GM03348 (cell line): Measurements from ENCODE around the gene HCN2.

Source experiments
- DNase-seq: peaks from one replicate; pipeline ENCODE4 v3.0.0; 2012; ENCODE audit warnings: low spot score

HCN2 gene

GRCh38 chr19:571566-571974 is 18.1 kb upstream of the HCN2 start:
- DNase-seq = peak; percentile 45

GRCh38 chr19:572140-572742 is 17.4 kb upstream of the HCN2 start, which contains the start of gene BSG:
Gene BSG, plus strand, starts transcription at chr19:572596. Its CDS starts 39 bp downstream, at chr19:572635.
- peak; percentile 100 for DNase-seq

GRCh38 chr19:572743-573518 is 16.8 kb upstream of the HCN2 start:
- peak; percentile 83 for DNase-seq

- DNase-seq = no peak
Observed at GRCh38 chr19:573519-573825, 16.2 kb upstream of the HCN2 start.

- peak; percentile 47 for DNase-seq
Observed at GRCh38 chr19:574658-575526, 14.8 kb upstream of the HCN2 start.

GRCh38 chr19:575527-576506 is 13.9 kb upstream of the HCN2 start:
- peak; percentile 52 for DNase-seq

GRCh38 chr19:576768-577438 is 12.8 kb upstream of the HCN2 start:
- no peak for DNase-seq

GRCh38 chr19:577439-578392 is 12.0 kb upstream of the HCN2 start:
- DNase-seq = no peak

GRCh38 chr19:579111-579841 is 10.4 kb upstream of the HCN2 start:
- DNase-seq = no peak

- no peak for DNase-seq
Observed at GRCh38 chr19:579842-580155, 9.9 kb upstream of the HCN2 start.

GRCh38 chr19:580274-580835 is 9.3 kb upstream of the HCN2 start:
- DNase-seq = no peak

GRCh38 chr19:581399-582111 is 8.1 kb upstream of the HCN2 start:
- DNase-seq = no peak

- no peak for DNase-seq
Observed at GRCh38 chr19:582497-583197, 7.0 kb upstream of the HCN2 start.

- no peak for DNase-seq
Observed at GRCh38 chr19:583198-583967, 6.3 kb upstream of the HCN2 start.

GRCh38 chr19:583968-584239 is 5.8 kb upstream of the HCN2 start:
- no peak for DNase-seq

GRCh38 chr19:584240-585001 is 5.3 kb upstream of the HCN2 start:
- DNase-seq = peak; percentile 83
